Ascending aorta (tissue), 2 donors: ENCODE data around the gene NAV3. TPM values are rescaled to one million over a fixed set of nuclear protein-coding genes. Genes with fewer than 3 reads are reported as not detected.

ENCODE experiments used
- DNase-seq, 2 donors: peaks; one replicate each; pipeline ENCODE4 v3.0.0-alpha.2; 2019; ENCODE audit warnings: low spot score in 2 of 2
- H3K27ac ChIP-seq, 2 donors: fragments of 200-600 bp; sonication (generic); one replicate each; pipeline ENCODE4 v1.5.1; 2016 to 2017; ENCODE audit warnings: mild to moderate bottlenecking in 1 of 2
- H3K27me3 ChIP-seq: fragments of 200-600 bp; sonication (generic); one replicate; pipeline ENCODE4 v1.5.1; 2017
- H3K36me3 ChIP-seq, 2 donors: fragments of 200-600 bp; sonication (generic); one replicate each; pipeline ENCODE4 v1.5.1; 2016
- H3K4me1 ChIP-seq, 2 donors: fragments of 200-600 bp; sonication (generic); one replicate each; pipeline ENCODE4 v1.5.1; 2016 to 2017; ENCODE audit warnings: mild to moderate bottlenecking in 1 of 2
- H3K4me3 ChIP-seq, 2 donors: fragments of 200-600 bp; sonication (generic); one replicate each; pipeline ENCODE4 v1.5.1; 2016 to 2017; ENCODE audit warnings: mild to moderate bottlenecking in 1 of 2
- H3K9me3 ChIP-seq, 2 donors: fragments of 200-600 bp; sonication (generic); one replicate each; pipeline ENCODE4 v1.5.1; 2016
- CTCF ChIP-seq, 3 experiments: fragments of 200-600 bp in 2 of 3; fragments of 450-650 bp in 1 of 3; sonication (generic) in 2 of 3; IDR thresholded peaks; one replicate each; pipeline ENCODE4 v1.5.1; 2016 to 2019; ENCODE audit warnings: antibody characterized with exemption in 3 of 3, mild to moderate bottlenecking in 1 of 3, moderate library complexity in 1 of 3
- intact Hi-C: fragments of 100-400 bp; cut with DNase I; formaldehyde crosslinking; loops from one replicate; pipeline ENCODE4 v1.15.1; 2023
- total RNA-seq: library from RNA; depleted of rRNA; stranded (reverse); fragments of >200 nt; gene quantifications from one replicate; pipeline ENCODE4 v1.1.0, GENCODE V29; 2016

Gene NAV3
- total RNA-seq, 1 donor from 2014 or later: 9.7 TPM

GRCh38 chr12:77845831-77846230 lies 15.1 kb downstream of the NAV3 start:
- Histone ChIP-seq H3K36me3 (no peaks in the 10 kb centered on the region), H3K4me1 (peaks cover 3 to 9% of the 10 kb centered on the region in 2 donors), H3K9me3 (no peaks in the 10 kb centered on the region), H3K4me3 (no peak overlapping the region), H3K27ac (no peak overlapping the region), H3K27me3 (no peaks in the 10 kb centered on the region)
- TF ChIP-seq CTCF (IDR thresholded peaks at IDR 0.05): no peak
- DNase-seq: no peak
- intact Hi-C loops: no loop called here

GRCh38 chr12:77847060-77847541 lies 16.4 kb downstream of the NAV3 start:
- H3K36me3 ChIP-seq: no peaks in the 10 kb centered on the region
- no peak for DNase-seq
- peaks cover 3 to 9% of the 10 kb centered on the region in 2 donors for H3K4me1 ChIP-seq
- H3K27me3 ChIP-seq: no peaks in the 10 kb centered on the region
- H3K9me3 ChIP-seq: no peaks in the 10 kb centered on the region
- TF ChIP-seq CTCF (IDR thresholded peaks at IDR 0.05): no peak
- H3K4me3 ChIP-seq: peak overlapping the region in 1 of 2 donors; percentile 5
- no peak overlapping the region for H3K27ac ChIP-seq
- intact Hi-C loops: no loop called here

- Histone ChIP-seq H3K27me3 (no peaks in the 10 kb centered on the region), H3K36me3 (no peaks in the 10 kb centered on the region), H3K9me3 (no peaks in the 10 kb centered on the region), H3K27ac (peak overlapping the region in 1 of 2 donors; percentile 19), H3K4me1 (peaks cover 3 to 9% of the 10 kb centered on the region in 2 donors), H3K4me3 (peak overlapping the region in 1 of 2 donors; percentile 5)
- intact Hi-C loops: no loop called here
- TF ChIP-seq CTCF (IDR thresholded peaks at IDR 0.05): no peak
- no peak for DNase-seq
These were observed 17.2 kb downstream of the NAV3 start for GRCh38 chr12:77847680-77848431.

GRCh38 chr12:77850129-77850528 lies 19.4 kb downstream of the NAV3 start:
- Histone ChIP-seq H3K9me3 (no peaks in the 10 kb centered on the region), H3K4me3 (no peak overlapping the region), H3K27ac (no peak overlapping the region), H3K36me3 (no peaks in the 10 kb centered on the region), H3K27me3 (no peaks in the 10 kb centered on the region), H3K4me1 (peaks cover 3 to 9% of the 10 kb centered on the region in 2 donors)
- TF ChIP-seq CTCF (IDR thresholded peaks at IDR 0.05): no peak
- intact Hi-C loops: no loop called here
- DNase-seq: no peak

GRCh38 chr12:77850698-77851097 lies 20.0 kb downstream of the NAV3 start:
- intact Hi-C loops: no loop called here
- no peak for DNase-seq
- no peak for TF ChIP-seq CTCF (IDR thresholded peaks at IDR 0.05)
- Histone ChIP-seq H3K4me1 (peaks cover 3 to 9% of the 10 kb centered on the region in 2 donors), H3K4me3 (no peak overlapping the region), H3K36me3 (no peaks in the 10 kb centered on the region), H3K27me3 (no peaks in the 10 kb centered on the region), H3K9me3 (no peaks in the 10 kb centered on the region), H3K27ac (no peak overlapping the region)
